Spleen (tissue), 11 donors: ENCODE results near the gene FEM1B. TPM values are rescaled to one million over a fixed set of nuclear protein-coding genes. Genes with fewer than 3 reads are reported as not detected.
A peak's percentile ranks its signal among the peaks of the same experiment; 100 is the strongest.

Experiments used
- DNase-seq: peaks from one replicate; pipeline ENCODE4 v3.0.0-alpha.2; 2020
- H3K27ac ChIP-seq, 8 donors: fragments of 200-600 bp; sonication (generic) in 7 of 8; 1 replicate in 4 of 8; 2 replicates in 4 of 8; pipeline versions ENCODE4 v1.5.0 to v1.8.0; 2016 to 2021; ENCODE audit warnings: inconsistent platforms in 4 of 8, mild to moderate bottlenecking in 4 of 8, moderate library complexity in 1 of 8
- H3K27me3 ChIP-seq, 7 donors: fragments of 200-600 bp; sonication (generic) in 6 of 7; replicated peaks in 1 of 7; 1 replicate in 4 of 7; 2 replicates in 3 of 7; pipeline versions ENCODE4 v1.5.0 to v1.8.0; 2016 to 2021; ENCODE audit warnings: inconsistent platforms in 3 of 7, mild to moderate bottlenecking in 1 of 7
- H3K36me3 ChIP-seq, 6 donors: fragments of 200-600 bp; sonication (generic) in 5 of 6; 1 replicate in 4 of 6; 2 replicates in 2 of 6; pipeline versions ENCODE4 v1.5.0 to v1.8.0; 2016 to 2021; ENCODE audit warnings: inconsistent platforms in 2 of 6
- H3K4me1 ChIP-seq, 6 donors: fragments of 200-600 bp; sonication (generic) in 5 of 6; 1 replicate in 3 of 6; 2 replicates in 3 of 6; pipeline versions ENCODE4 v1.5.0 to v1.8.0; 2016 to 2021; ENCODE audit warnings: inconsistent platforms in 3 of 6
- H3K4me3 ChIP-seq, 8 donors: fragments of 200-600 bp; sonication (generic) in 7 of 8; 1 replicate in 4 of 8; 2 replicates in 4 of 8; pipeline versions ENCODE4 v1.5.0 to v1.8.0; 2016 to 2021; ENCODE audit warnings: inconsistent platforms in 4 of 8, mild to moderate bottlenecking in 4 of 8, moderate library complexity in 2 of 8
- H3K9me3 ChIP-seq, 8 donors: fragments of 200-600 bp; sonication (generic) in 7 of 8; 1 replicate in 4 of 8; 2 replicates in 4 of 8; pipeline versions ENCODE4 v1.5.0 to v1.8.0; 2016 to 2021; ENCODE audit warnings: inconsistent platforms in 4 of 8
- CTCF ChIP-seq, 11 experiments: fragments of 200-600 bp in 7 of 11; fragments of 450-650 bp in 4 of 11; sonication (generic) in 4 of 11; IDR thresholded peaks in 8 of 11; conservative IDR thresholded peaks in 3 of 11; 1 replicate in 7 of 11; 2 replicates in 4 of 11; pipeline versions ENCODE4 v1.4.0 to v1.8.0; 2016 to 2021; ENCODE audit warnings: antibody characterized with exemption in 11 of 11, inconsistent platforms in 4 of 11, mild to moderate bottlenecking in 1 of 11
- POLR2A ChIP-seq, 3 donors: fragments of 450-650 bp; IDR thresholded peaks; one replicate each; pipeline ENCODE4 v1.5.1; 2017; ENCODE audit warnings: antibody characterized with exemption in 3 of 3, mild to moderate bottlenecking in 1 of 3
- POLR2AphosphoS5 ChIP-seq, 3 donors: sonication (generic); formaldehyde crosslinking; IDR thresholded peaks; one replicate each; pipeline ENCODE4 v1.5.1; 2017; ENCODE audit warnings: antibody characterized with exemption in 3 of 3
- WGBS, 5 donors: extraction: QIAGEN DNeasy Blood & Tissue Kit in 3 of 5; methylation state at CpG; one replicate each; pipeline versions ENCODE4 v1.1.5 to v1.1.7; 2013 to 2018; 5-methylcytosine and 5-hydroxymethylcytosine counted together
- intact Hi-C: fragments of 100-400 bp; cut with DNase I; formaldehyde crosslinking; loops from one replicate; pipeline ENCODE4 v1.15.0; 2023; ENCODE audit warnings: low total_unique reads
- polyA plus RNA-seq, 3 donors: library from polyadenylated mRNA; stranded (reverse); fragments of 200-250 nt; gene quantifications; one replicate each; pipeline ENCODE4 v1.2.1, GENCODE V29; 2013
- total RNA-seq, 7 donors: library from RNA; depleted of rRNA in 3 of 7; stranded (reverse); fragments of >200 nt in 3 of 7; fragmentation: NEBNext Ultra II Directional in 4 of 7; extraction: Animal tissue kit (Norgen Biotek cat#: 25700) in 4 of 7; gene quantifications; one replicate each; pipeline versions ENCODE4 v1.1.0 to v1.2.1, GENCODE V29; 2016 to 2021
- donor health status: healthy with polysubstance abuse.
- donor health status: DM: no; HTN: no; CAD: no; lungs with moderate emphysema.
- donor health status: DM: no; HTN: no; CAD: no.
- donor health status: Bipolar disorder and iron deficiency.
- donor health status: healthy.
- donor health status: DM: no; HTN: no; CAD: no.
- donor health status: DM: yes; HTN: yes; CAD: no.

The FEM1B gene
- total and polyA plus RNA-seq, 10 donors, result 6.2 to 63.5 (median 44.9) TPM

GRCh38 chr15:68303134-68303533 is 25.6 kb downstream of the FEM1B start:
- WGBS, 5 donors, result 33 to 89% (median 78%) methylated on average over 2 of the region's 2 CpGs
- Histone ChIP-seq H3K27ac (no peak overlapping the region), H3K27me3 (peaks cover 0 to 6% (median 0%) of the 10 kb centered on the region in 7 donors), H3K36me3 (no peaks in the 10 kb centered on the region), H3K4me3 (no peak overlapping the region), H3K4me1 (peaks cover 8 to 43% (median 29%) of the 10 kb centered on the region in 6 donors), H3K9me3 (no peaks in the 10 kb centered on the region)
- intact Hi-C loops, result loop anchor here (10.0 kb wide), 1 partner anchor 48 kb away; no protein-coding TSS in a partner anchor
- TF ChIP-seq POLR2AphosphoS5 (IDR thresholded peaks at IDR 0.05) (no peak), CTCF (IDR thresholded peaks at IDR 0.05 in 8 of 11, conservative IDR thresholded peaks at IDR 0.05 in 3 of 11) (no peak), POLR2A (IDR thresholded peaks at IDR 0.05) (no peak)
- DNase-seq, result no peak

- TF ChIP-seq POLR2AphosphoS5 (IDR thresholded peaks at IDR 0.05) (no peak), CTCF (IDR thresholded peaks at IDR 0.05 in 8 of 11, conservative IDR thresholded peaks at IDR 0.05 in 3 of 11) (no peak), POLR2A (IDR thresholded peaks at IDR 0.05) (no peak)
- Histone ChIP-seq H3K9me3 (no peaks in the 10 kb centered on the region), H3K27me3 (peaks cover 0 to 6% (median 0%) of the 10 kb centered on the region in 7 donors), H3K27ac (no peak overlapping the region), H3K4me3 (no peak overlapping the region), H3K4me1 (peaks cover 8 to 37% (median 22%) of the 10 kb centered on the region in 6 donors), H3K36me3 (no peaks in the 10 kb centered on the region)
- WGBS, 5 donors, result 80 to 90% (median 83%) methylated on average over 12 to 15 of the region's 15 CpGs
- intact Hi-C loops, result loop anchor here (10.0 kb wide), 1 partner anchor 49 kb away; no protein-coding TSS in a partner anchor
- peak; percentile 59 for DNase-seq
Measured at GRCh38 chr15:68303560-68304436, 26.3 kb downstream of the FEM1B start.

- H3K4me3 ChIP-seq, result no peak overlapping the region
- H3K9me3 ChIP-seq, result no peaks in the 10 kb centered on the region
- no peaks in the 10 kb centered on the region for H3K36me3 ChIP-seq
- intact Hi-C loops, result loop anchor here (5.0 to 10.0 kb wide), 2 partner anchors 50 to 78 kb away; no protein-coding TSS in a partner anchor
- peak; percentile 62 for DNase-seq
- TF ChIP-seq CTCF (IDR thresholded peaks at IDR 0.05 in 8 of 11, conservative IDR thresholded peaks at IDR 0.05 in 3 of 11), result no peak
- TF ChIP-seq POLR2A (IDR thresholded peaks at IDR 0.05), result no peak
- no peak for TF ChIP-seq POLR2AphosphoS5 (IDR thresholded peaks at IDR 0.05)
- peaks cover 0 to 6% (median 0%) of the 10 kb centered on the region in 7 donors for H3K27me3 ChIP-seq
- H3K4me1 ChIP-seq, result peaks cover under 1 to 27% (median 13%) of the 10 kb centered on the region in 6 donors
- 88 to 93% (median 91%) methylated on average over 15 of the region's 15 CpGs for WGBS, 5 donors
- no peak overlapping the region for H3K27ac ChIP-seq
Measured at GRCh38 chr15:68304589-68305337, 27.2 kb downstream of the FEM1B start.
